Fibroblast of lung (primary cell): Measurements from ENCODE around the gene FAM43B. TPM values are rescaled to one million over a fixed set of nuclear protein-coding genes. Genes with fewer than 3 reads are reported as not detected.

Experiments
- DNase-seq, 2 donors: peaks; one replicate each; pipeline versions ENCODE4 v3.0.0 to v3.0.0-alpha.2; 2010; ENCODE audit warnings: low read depth in 2 of 2
- H2AFZ ChIP-seq: 2 replicates; pipeline ENCODE4 v1.5.1; 2012; ENCODE audit warnings: low read length, control low read depth, inconsistent platforms
- H3K27ac ChIP-seq: 2 replicates; pipeline ENCODE4 v1.5.1; 2011; ENCODE audit warnings: low read length, control low read depth; ENCODE audit not compliant: insufficient read depth
- H3K27me3 ChIP-seq: 2 replicates; pipeline ENCODE4 v1.5.1; 2011; ENCODE audit warnings: mild to moderate bottlenecking, low read length; ENCODE audit not compliant: control insufficient read depth, insufficient read depth
- H3K36me3 ChIP-seq: 2 replicates; pipeline ENCODE4 v1.5.1; 2011; ENCODE audit warnings: low read length; ENCODE audit not compliant: control insufficient read depth, insufficient read depth
- H3K4me1 ChIP-seq: 2 replicates; pipeline ENCODE4 v1.5.1; 2011; ENCODE audit warnings: low read length; ENCODE audit not compliant: control insufficient read depth, insufficient read depth; ENCODE audit errors: extremely low read depth
- H3K4me2 ChIP-seq: 2 replicates; pipeline ENCODE4 v1.5.1; 2011; ENCODE audit warnings: low read length, control low read depth; ENCODE audit not compliant: insufficient read depth; ENCODE audit errors: extremely low read depth
- H3K4me3 ChIP-seq, 4 experiments: fragments of 200-600 bp in 1 of 4; sonication (generic) in 1 of 4; replicated peaks in 1 of 4; 2 replicates each; pipeline ENCODE4 v1.5.1; 2011 to 2016; ENCODE audit warnings: low read length in 4 of 4, low read depth in 3 of 4, mild to moderate bottlenecking in 3 of 4, control low read depth in 2 of 4, inconsistent platforms in 1 of 4, mixed read lengths in 1 of 4; ENCODE audit not compliant: insufficient read depth in 1 of 4; ENCODE audit errors: control extremely low read depth in 1 of 4
- H3K79me2 ChIP-seq: 2 replicates; pipeline ENCODE4 v1.5.1; 2012; ENCODE audit warnings: mild to moderate bottlenecking, low read length, inconsistent platforms; ENCODE audit not compliant: control insufficient read depth, insufficient read depth
- H3K9ac ChIP-seq: 2 replicates; pipeline ENCODE4 v1.5.1; 2011; ENCODE audit warnings: mild to moderate bottlenecking, low read length, control low read depth; ENCODE audit not compliant: insufficient read depth
- H3K9me3 ChIP-seq: 2 replicates; pipeline ENCODE4 v1.5.1; 2012; ENCODE audit warnings: low read depth, low read length; ENCODE audit not compliant: control insufficient read depth, insufficient read depth
- H4K20me1 ChIP-seq: 2 replicates; pipeline ENCODE4 v1.5.1; 2011; ENCODE audit warnings: low read length; ENCODE audit not compliant: control insufficient read depth, insufficient read depth; ENCODE audit errors: extremely low read depth
- EZH2 ChIP-seq: IDR thresholded peaks from 2 replicates; pipeline ENCODE4 v1.5.1; 2012; ENCODE audit warnings: low read length, control low read depth, mild to moderate bottlenecking; ENCODE audit errors: missing control alignments
- polyA plus RNA-seq, 2 donors: library from polyadenylated mRNA; depleted of rRNA in 1 of 2; stranded (reverse) in 1 of 2; unstranded in 1 of 2; fragments of >200 nt; gene quantifications; 2 replicates each; pipeline ENCODE4 v1.2.1, GENCODE V29; 2011 to 2012; ENCODE audit warnings: missing spikeins in 1 of 2
- total RNA-seq: library from RNA; depleted of rRNA; stranded (reverse); fragments of >200 nt; gene quantifications from 2 replicates; pipeline ENCODE4 v1.2.1, GENCODE V29; 2014
- TF ChIP-seq, protein P1 (sequence below), 2 donors: IDR thresholded peaks in 1 of 2; conservative IDR thresholded peaks in 1 of 2; 1 replicate in 1 of 2; 2 replicates in 1 of 2; pipeline ENCODE4 v1.5.1; 2011 to 2012; ENCODE audit warnings: low read length in 2 of 2, control low read depth in 1 of 2, inconsistent platforms in 1 of 2, low read depth in 1 of 2, mild to moderate bottlenecking in 1 of 2

Gene FAM43B
- total and polyA plus RNA-seq, 2 donors (not counting 1 experiment from before 2014, with no cell fraction given), result not detected

DNA sequence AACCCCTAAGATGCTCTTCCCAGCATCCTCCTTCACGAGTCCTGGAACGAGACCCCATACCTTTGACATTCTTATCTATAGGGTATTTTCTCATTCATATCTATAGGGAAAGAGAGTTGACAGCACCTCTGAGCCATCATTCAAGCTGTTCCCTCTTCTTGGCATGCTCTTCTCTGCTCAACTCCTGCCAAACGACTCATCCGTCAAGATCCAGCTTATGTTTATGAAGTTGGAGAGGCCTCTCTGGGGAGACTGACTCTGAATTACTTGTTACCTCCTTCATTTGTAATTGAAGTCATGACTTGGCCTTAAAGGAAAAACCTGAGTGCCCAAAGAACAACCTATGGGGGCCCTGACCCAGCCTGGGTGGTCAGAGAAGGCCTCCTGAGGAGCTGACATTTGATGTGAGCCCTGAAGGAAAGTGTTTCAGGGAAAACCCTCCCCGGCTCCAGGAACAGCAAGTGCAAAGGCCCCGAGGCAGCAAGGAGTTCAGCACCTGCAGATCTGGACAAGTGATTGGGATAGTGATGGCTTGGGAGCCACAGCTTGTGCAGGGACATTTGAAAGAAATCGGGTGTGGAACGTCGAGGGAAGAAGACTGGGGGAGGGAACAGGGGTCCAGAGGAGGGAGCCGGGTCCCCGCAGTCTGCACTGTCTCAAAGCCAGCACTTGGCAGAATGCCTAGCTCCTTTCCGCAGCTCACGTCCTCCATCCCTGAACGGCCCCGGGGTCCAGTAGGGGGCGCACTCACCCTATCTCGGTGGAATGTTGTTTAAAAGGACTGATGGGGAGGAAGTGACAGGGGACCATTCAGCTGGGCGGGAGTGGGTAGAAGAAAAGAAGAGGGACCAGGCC is 22.5 kb downstream of the FAM43B start:
- Histone ChIP-seq H3K9me3 (no peaks in the 10 kb centered on the region), H2AFZ (peak overlapping the region; percentile 10)

DNA sequence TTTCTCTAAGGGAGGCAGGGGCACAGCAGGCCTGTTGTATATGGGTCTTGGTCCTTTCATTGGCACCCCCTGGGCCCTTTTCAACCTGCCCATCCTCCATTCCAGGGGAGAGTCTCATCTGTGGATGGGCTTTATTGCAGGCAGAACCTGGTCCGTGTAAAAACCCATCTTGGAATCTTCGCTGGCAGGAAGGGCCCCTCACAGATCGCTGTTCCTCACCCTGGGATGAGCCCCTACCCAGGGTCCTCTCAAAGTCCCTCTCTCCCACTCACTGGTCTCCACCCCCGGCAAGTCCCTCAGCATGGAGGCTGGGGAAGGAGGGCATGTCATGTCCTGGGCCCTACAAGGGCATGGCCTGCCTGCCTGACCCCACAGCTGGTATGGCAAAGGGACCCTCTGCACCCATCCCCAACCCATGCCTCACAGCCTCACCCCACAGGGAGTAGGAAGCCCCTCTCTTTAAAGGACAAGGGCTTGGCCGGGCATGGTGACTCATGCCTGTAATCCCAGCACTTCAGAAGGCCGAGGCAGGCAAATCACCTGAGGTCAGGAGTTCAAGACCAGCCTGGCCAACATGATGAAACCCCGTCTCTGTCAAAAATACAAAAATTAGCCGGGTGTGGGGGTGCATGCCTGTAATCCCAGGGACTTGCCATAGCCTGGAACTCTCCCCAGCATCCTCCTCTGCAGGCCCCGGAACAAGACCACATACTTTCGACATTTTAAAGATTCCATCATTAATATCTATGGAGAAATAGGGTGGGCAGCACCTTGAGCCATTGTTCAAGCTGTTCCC is 23.4 kb downstream of the FAM43B start:
- Histone ChIP-seq H3K27me3 (peaks cover 3% of the 10 kb centered on the region), H2AFZ (peak overlapping the region; percentile 10), H4K20me1 (no peaks in the 10 kb centered on the region)

More for the DNA sequence above, 22.5 kb downstream of the FAM43B start:
- Histone ChIP-seq H3K27me3 (peaks cover 3% of the 10 kb centered on the region), H3K79me2 (no peaks in the 10 kb centered on the region), H3K36me3 (no peaks in the 10 kb centered on the region), H4K20me1 (no peaks in the 10 kb centered on the region), H3K4me3 (no peak overlapping the region), H3K27ac (no peak overlapping the region), H3K9ac (no peak overlapping the region), H3K4me2 (no peak overlapping the region), H3K4me1 (no peaks in the 10 kb centered on the region)
- DNase-seq, result peak; percentile 64 to 76
- TF ChIP-seq EZH2, result no peak
- TF ChIP-seq, protein P1, sequence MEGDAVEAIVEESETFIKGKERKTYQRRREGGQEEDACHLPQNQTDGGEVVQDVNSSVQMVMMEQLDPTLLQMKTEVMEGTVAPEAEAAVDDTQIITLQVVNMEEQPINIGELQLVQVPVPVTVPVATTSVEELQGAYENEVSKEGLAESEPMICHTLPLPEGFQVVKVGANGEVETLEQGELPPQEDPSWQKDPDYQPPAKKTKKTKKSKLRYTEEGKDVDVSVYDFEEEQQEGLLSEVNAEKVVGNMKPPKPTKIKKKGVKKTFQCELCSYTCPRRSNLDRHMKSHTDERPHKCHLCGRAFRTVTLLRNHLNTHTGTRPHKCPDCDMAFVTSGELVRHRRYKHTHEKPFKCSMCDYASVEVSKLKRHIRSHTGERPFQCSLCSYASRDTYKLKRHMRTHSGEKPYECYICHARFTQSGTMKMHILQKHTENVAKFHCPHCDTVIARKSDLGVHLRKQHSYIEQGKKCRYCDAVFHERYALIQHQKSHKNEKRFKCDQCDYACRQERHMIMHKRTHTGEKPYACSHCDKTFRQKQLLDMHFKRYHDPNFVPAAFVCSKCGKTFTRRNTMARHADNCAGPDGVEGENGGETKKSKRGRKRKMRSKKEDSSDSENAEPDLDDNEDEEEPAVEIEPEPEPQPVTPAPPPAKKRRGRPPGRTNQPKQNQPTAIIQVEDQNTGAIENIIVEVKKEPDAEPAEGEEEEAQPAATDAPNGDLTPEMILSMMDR (conservative IDR thresholded peaks at IDR 0.05 in 1 of 2, IDR thresholded peaks at IDR 0.05 in 1 of 2; ENCODE audit: low read depth in 1 of 2, low read length in 2 of 2), result peak; percentile 75 to 79

More for the DNA sequence above, 23.4 kb downstream of the FAM43B start:
- TF ChIP-seq, protein P1 (conservative IDR thresholded peaks at IDR 0.05 in 1 of 2, IDR thresholded peaks at IDR 0.05 in 1 of 2; ENCODE audit: low read depth in 1 of 2, low read length in 2 of 2), result no peak
- no peak for TF ChIP-seq EZH2
- no peak overlapping the region for H3K4me3 ChIP-seq
- DNase-seq, result no peak
- H3K9ac ChIP-seq, result no peak overlapping the region
- H3K79me2 ChIP-seq, result no peaks in the 10 kb centered on the region
- H3K36me3 ChIP-seq, result no peaks in the 10 kb centered on the region
- no peaks in the 10 kb centered on the region for H3K4me1 ChIP-seq
- no peak overlapping the region for H3K27ac ChIP-seq
- no peaks in the 10 kb centered on the region for H3K9me3 ChIP-seq
- H3K4me2 ChIP-seq, result no peak overlapping the region
